Stimulated activated CD4-positive, alpha-beta T cell treated with anti-CD3 and anti-CD28 coated beads, Interleukin-2, amount 100 ng/mL, for 24 hours (primary cell): Measurements from ENCODE around the gene OSBPL3.

Source experiments
- DNase-seq, 2 donors: peaks; one replicate each; pipeline ENCODE4 v3.0.0-alpha.2; 2020

Gene OSBPL3

GRCh38 chr7:24952464-24952863 lies 27.5 kb downstream of the OSBPL3 start:
- no peak for DNase-seq

- DNase-seq = no peak
Observed at GRCh38 chr7:24951441-24951980, 28.5 kb downstream of the OSBPL3 start.

GRCh38 chr7:24949884-24950283 lies 30.1 kb downstream of the OSBPL3 start:
- no peak for DNase-seq

DNA sequence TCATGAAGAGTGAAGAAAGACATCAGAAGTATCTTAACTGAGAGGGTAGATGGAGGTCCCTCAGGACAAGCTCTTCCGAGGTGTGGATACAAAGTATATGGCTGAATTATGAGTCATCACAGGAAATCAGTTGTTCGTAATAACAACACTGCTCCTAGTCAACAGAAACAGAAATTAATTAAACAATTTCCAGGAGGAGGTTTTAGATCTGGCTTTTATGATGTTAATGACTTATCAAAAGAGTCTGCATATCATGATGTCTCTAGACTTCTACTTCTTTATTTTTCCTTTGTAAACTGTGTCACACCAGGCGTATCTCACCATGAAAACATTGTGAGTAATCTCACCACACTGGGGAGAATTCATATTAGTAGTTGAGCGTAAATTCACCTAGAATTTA lies 31.2 kb downstream of the OSBPL3 start:
- no peak for DNase-seq

DNA sequence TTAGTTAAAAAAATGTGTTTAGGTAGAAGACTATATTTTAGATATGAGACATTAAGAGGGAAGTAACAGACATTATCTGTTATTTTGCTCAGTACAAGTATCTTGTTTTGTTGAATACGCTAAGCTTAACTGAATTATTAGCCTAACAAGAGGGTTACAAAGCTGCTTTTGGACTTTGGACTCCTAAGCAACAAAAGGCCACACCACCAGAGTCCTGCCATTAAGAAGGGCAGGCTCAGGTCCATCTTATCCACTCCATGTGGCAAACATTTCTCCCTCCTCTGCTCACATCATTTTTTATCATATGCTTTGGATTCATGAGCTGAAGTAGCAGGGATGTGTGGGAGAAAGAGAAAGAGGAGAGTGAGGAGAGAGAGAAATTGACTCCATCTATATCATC lies 33.5 kb downstream of the OSBPL3 start:
- no peak for DNase-seq

DNA sequence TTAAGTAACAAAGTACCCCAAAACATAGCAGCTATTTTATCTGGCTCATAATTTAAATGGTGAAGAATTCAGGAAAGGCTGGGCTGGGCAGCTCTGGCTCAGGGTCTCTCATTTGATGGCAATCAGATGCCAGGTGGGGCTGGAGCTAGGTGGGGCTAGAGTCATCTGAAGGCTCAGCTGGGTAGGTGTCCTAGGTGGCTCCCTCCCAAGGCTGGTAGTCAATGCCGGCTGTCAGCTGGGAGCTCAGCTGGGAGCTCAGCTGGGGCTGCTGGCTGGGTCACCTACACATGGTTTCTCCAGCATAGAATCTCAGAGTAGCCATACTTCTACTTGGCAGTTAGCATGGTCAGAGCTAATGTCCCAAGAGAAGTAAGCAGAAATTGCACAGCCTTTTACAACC lies 34.1 kb downstream of the OSBPL3 start:
- DNase-seq = no peak

GRCh38 chr7:24943096-24943948 lies 36.7 kb downstream of the OSBPL3 start:
- DNase-seq = no peak

- DNase-seq = no peak
Observed at GRCh38 chr7:24942226-24942625, 37.8 kb downstream of the OSBPL3 start.

- no peak for DNase-seq
Observed at GRCh38 chr7:24939416-24939815, 40.6 kb downstream of the OSBPL3 start.

DNA sequence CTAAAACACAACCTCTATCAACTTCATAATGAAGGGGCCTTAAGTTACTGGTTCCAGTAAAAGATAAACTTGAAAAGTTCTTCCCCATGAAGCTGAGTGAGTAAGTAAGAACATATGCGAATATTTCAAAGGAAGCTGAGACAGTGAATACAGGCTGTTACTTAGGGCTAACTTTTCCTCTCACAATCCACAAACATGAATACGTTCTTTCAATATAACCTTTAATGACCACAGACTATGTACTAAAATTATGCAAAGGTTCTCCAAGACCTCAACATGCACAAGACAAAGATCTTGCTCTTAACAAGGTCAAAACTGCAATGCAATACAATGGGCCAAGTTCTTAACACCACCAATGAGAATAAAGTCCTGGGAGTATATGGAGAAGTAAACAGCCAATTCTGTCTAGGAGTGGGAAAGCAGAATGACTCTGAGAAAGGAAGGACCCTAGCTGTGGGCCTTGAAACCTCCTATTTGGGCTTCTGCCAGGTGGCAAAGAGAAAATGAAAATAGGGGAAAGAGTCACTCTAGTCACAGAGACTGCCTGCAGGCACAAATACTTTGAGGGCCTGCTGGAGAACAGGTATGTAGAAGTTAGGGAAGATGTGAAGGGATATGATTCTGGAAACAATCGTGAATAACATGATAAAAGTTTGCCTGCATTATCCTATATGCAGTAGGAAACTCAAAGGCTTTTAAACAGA lies 43.7 kb downstream of the OSBPL3 start:
- DNase-seq = no peak

GRCh38 chr7:24933298-24933697 lies 46.7 kb downstream of the OSBPL3 start:
- DNase-seq = no peak

DNA sequence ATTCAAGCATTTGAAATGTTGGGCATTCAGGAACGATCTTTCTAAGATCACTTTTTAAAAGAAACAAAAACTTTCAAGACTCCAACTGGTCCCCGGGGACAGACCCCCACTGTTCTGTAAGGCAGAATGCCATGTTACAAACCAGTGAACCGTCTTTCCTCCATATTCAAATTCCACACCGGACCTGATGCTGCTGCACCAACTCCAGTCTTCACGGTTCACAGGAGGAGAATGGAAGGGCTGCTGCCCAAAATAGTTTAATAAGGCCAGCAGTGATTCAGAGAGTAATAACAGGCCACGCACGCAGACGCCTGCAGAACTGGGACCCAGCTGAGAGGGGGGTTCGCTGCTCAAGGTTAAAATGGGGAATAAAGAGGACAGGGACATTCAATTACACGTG lies 47.2 kb downstream of the OSBPL3 start:
- DNase-seq = no peak

DNA sequence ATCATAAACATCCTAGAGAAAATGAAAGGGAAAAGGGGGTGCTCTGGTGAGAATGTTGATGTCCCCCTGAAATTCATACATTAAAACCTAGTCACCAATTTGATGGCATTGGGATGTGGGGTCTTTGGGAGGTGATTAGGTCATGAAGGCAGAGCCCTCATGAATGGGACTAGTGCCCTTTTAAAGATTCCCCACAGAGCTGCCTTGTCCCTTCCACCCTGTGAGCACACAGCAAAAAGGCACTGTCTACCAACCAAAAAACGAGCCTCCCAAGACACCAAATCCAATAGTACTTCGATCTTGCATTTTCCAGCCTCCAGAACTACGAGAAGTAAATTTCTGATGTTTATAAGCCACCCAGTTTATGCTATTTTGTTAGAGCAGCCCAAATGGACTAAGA lies 47.6 kb downstream of the OSBPL3 start:
- no peak for DNase-seq

DNA sequence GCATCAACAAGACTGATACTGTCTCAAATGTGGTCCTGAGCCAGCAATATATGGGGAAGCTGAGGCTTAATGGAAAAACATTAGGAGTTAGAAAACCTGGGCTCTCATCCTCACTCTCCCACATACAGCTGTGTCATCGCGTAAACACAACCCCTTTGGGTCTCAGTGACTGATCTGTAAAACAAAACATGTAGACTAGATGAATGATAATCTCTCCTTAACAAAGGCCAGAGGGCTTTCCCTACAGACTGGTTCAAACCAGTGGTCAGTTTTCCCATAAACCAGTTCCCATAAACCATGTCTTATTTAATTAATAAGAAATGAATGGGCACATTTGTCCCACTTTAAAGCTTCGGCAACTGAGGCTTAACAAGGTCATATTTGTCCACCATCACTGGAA lies 48.1 kb downstream of the OSBPL3 start:
- no peak for DNase-seq

DNA sequence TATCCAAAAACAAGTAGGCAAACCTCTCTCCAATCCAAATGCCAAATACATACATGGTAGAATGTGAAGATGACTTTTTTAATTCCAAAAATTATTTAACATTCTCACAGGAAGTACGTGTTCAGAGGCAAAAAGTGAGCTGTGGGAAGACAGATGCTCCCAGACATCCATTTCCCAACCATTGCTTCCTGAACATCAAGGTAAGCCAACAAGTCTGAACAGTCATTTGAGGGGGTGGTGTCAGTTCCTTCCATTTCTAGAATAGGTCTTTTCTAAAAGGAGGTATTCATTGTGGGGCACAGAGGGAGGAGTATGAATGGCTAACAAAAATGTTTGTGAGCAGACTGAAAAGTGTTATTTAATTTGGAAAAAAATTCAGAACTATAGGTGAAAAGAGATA lies 49.1 kb downstream of the OSBPL3 start:
- no peak for DNase-seq

- DNase-seq = no peak
Observed at GRCh38 chr7:24926623-24927524, 53.1 kb downstream of the OSBPL3 start.

DNA sequence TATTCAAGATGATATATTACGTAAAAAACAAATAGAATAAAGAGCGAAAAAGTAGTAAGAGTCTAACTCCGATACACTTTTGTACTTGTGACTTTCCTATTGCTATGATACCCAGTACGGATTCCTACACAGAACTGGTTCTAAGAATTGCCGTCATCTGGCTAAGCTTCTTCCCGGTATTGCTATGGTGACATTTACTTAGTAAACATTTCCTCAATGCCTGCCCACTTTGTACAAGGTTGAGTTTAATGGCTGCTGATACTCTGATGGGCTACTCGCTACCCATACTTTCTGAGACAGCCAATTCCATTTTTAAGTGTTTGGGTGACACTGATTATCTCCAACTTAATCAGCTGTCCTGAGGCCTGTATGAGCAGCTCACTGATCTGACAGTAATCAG lies 55.6 kb downstream of the OSBPL3 start:
- DNase-seq = no peak

DNA sequence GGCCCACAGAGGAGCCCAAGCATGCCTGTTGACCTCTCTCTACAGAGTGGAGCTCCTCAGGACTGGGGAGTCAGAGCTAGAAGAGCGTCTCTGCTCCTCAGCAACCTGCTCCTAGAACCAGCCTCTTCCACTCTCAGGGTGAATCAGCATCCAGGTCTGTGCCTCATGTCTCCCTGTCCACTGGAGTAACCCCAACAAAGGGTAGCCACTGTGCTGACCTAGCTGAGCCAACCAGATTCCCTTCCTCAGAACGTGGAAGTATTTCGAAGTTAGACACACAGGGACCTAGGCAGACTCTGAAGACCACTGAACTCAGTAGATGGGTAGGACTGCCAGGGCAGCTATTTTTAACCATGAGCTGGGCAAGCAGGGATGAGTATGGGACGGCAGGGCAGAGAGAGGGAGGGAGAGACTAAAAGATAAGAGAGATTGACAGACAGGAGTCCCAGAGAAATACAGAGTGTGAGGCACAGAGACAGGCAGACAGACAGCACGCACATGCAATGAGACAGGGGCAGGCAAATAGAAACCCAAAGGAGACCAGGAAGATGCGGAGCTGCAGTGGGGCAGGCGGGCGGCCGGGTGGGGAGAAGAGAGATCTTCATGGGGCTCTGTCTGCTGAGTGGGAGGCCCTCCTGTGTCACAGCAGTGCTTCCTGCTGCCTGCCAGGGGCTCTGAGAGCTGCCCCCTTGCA lies 56.7 kb downstream of the OSBPL3 start:
- no peak for DNase-seq

- no peak for DNase-seq
Observed at GRCh38 chr7:24922099-24922773, 57.7 kb downstream of the OSBPL3 start.

DNA sequence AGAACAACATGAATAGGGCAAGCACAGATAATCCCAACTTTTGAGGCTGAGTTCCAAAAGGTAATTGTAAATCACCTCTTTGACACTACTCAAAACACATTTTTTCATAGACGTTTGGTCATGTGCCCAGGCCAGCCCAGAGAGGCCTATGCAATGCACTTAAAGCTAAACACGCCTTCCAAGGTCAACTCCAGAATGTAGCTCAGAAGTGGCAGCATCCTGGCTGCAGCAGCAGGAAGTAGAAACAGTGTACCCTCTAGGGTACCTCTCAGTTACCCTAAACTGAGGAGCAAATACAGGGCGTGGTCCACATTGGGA lies 58.7 kb downstream of the OSBPL3 start:
- no peak for DNase-seq

GRCh38 chr7:24920451-24921361 lies 59.3 kb downstream of the OSBPL3 start:
- no peak for DNase-seq
